ENCODE data around the gene ADAMTS2. TPM values are rescaled to one million over a fixed set of nuclear protein-coding genes. Genes with fewer than 3 reads are reported as not detected.

The ADAMTS2 gene
- total and polyA plus RNA-seq, 2 experiments from 2014 or later = 62.0 to 132 TPM

- 54 to 57% methylated on average over 10 of the region's 10 CpGs for WGBS, 2 experiments (ENCODE audit: low coverage in 1 of 2, low lambda C conversion rate in 2 of 2, missing lambda C conversion rate in 2 of 2)
- Histone ChIP-seq H3K4me1 (ENCODE audit: insufficient read depth) (no peaks in the 10 kb centered on the region), H3K27ac (no peak overlapping the region), H3K4me3 (no peak overlapping the region), H3K9me2 (ENCODE audit: insufficient read depth) (no peaks in the 10 kb centered on the region), H4K20me1 (ENCODE audit: insufficient read depth) (no peaks in the 10 kb centered on the region), H3K36me3 (ENCODE audit: low read depth) (no peaks in the 10 kb centered on the region), H3K9ac (no peak overlapping the region), H3K27me3 (replicated peaks; ENCODE audit: insufficient read depth) (no peaks in the 10 kb centered on the region), H3K79me2 (ENCODE audit: insufficient read depth) (peaks cover 30% of the 10 kb centered on the region), H3K9me3 (ENCODE audit: low read depth) (no peaks in the 10 kb centered on the region), H2AFZ (no peak overlapping the region), H3K4me2 (ENCODE audit: unreplicated experiment) (no peak overlapping the region), H3F3A (ENCODE audit: insufficient read depth) (no peaks in the 10 kb centered on the region)
- no peak for DNase-seq
- TF ChIP-seq EZH2 (IDR thresholded peaks at IDR 0.05; ENCODE audit: insufficient read depth, poor library complexity, severe bottlenecking) (no peak), EZH2phosphoT487 (IDR thresholded peaks at IDR 0.05; ENCODE audit: insufficient read depth, low read depth) (no peak)
- in situ Hi-C loops (cut with MboI) = no loop called here
These were observed 148.7 kb downstream of the ADAMTS2 start for GRCh38 chr5:179196405-179197079.

GRCh38 chr5:179195561-179196404 lies 149.5 kb downstream of the ADAMTS2 start:
- no peak overlapping the region for H3K4me3 ChIP-seq
- 62% methylated on average over 35 to 36 of the region's 36 CpGs for WGBS, 2 experiments (ENCODE audit: low coverage in 1 of 2, low lambda C conversion rate in 2 of 2, missing lambda C conversion rate in 2 of 2)
- H3K27me3 ChIP-seq (replicated peaks; ENCODE audit: insufficient read depth) = no peaks in the 10 kb centered on the region
- peaks cover 22% of the 10 kb centered on the region for H3K79me2 ChIP-seq (ENCODE audit: insufficient read depth)
- TF ChIP-seq EZH2phosphoT487 (IDR thresholded peaks at IDR 0.05; ENCODE audit: insufficient read depth, low read depth) (no peak), EZH2 (IDR thresholded peaks at IDR 0.05; ENCODE audit: insufficient read depth, poor library complexity, severe bottlenecking) (no peak)
- H3K27ac ChIP-seq = no peak overlapping the region
- no peaks in the 10 kb centered on the region for H3K4me1 ChIP-seq (ENCODE audit: insufficient read depth)
- no peaks in the 10 kb centered on the region for H3K9me3 ChIP-seq (ENCODE audit: low read depth)
- no peak overlapping the region for H3K4me2 ChIP-seq (ENCODE audit: unreplicated experiment)
- no peak overlapping the region for H3K9ac ChIP-seq
- H3K9me2 ChIP-seq (ENCODE audit: insufficient read depth) = no peaks in the 10 kb centered on the region
- no peak for DNase-seq
- no peaks in the 10 kb centered on the region for H4K20me1 ChIP-seq (ENCODE audit: insufficient read depth)
- no peaks in the 10 kb centered on the region for H3K36me3 ChIP-seq (ENCODE audit: low read depth)
- H3F3A ChIP-seq (ENCODE audit: insufficient read depth) = no peaks in the 10 kb centered on the region
- H2AFZ ChIP-seq = no peak overlapping the region
- in situ Hi-C loops (cut with MboI) = no loop called here

GRCh38 chr5:179194941-179195381 lies 150.3 kb downstream of the ADAMTS2 start:
- DNase-seq = no peak

GRCh38 chr5:179194201-179194910 lies 150.9 kb downstream of the ADAMTS2 start:
- no peak overlapping the region for H3K9ac ChIP-seq
- in situ Hi-C loops (cut with MboI) = no loop called here
- H4K20me1 ChIP-seq (ENCODE audit: insufficient read depth) = no peaks in the 10 kb centered on the region
- H3K9me2 ChIP-seq (ENCODE audit: insufficient read depth) = no peaks in the 10 kb centered on the region
- H3K36me3 ChIP-seq (ENCODE audit: low read depth) = no peaks in the 10 kb centered on the region
- no peaks in the 10 kb centered on the region for H3K27me3 ChIP-seq (replicated peaks; ENCODE audit: insufficient read depth)
- no peak overlapping the region for H3K27ac ChIP-seq
- H3K79me2 ChIP-seq (ENCODE audit: insufficient read depth) = peaks cover 16% of the 10 kb centered on the region
- TF ChIP-seq EZH2 (IDR thresholded peaks at IDR 0.05; ENCODE audit: insufficient read depth, poor library complexity, severe bottlenecking) = no peak
- no peak for TF ChIP-seq EZH2phosphoT487 (IDR thresholded peaks at IDR 0.05; ENCODE audit: insufficient read depth, low read depth)
- no peak for DNase-seq
- no peak overlapping the region for H3K4me3 ChIP-seq
- H2AFZ ChIP-seq = no peak overlapping the region
- H3K4me2 ChIP-seq (ENCODE audit: unreplicated experiment) = no peak overlapping the region
- WGBS, 2 experiments (ENCODE audit: low coverage in 1 of 2, low lambda C conversion rate in 2 of 2, missing lambda C conversion rate in 2 of 2) = 89 to 93% methylated on average over 14 to 15 of the region's 15 CpGs
- H3K4me1 ChIP-seq (ENCODE audit: insufficient read depth) = no peaks in the 10 kb centered on the region
- H3K9me3 ChIP-seq (ENCODE audit: low read depth) = no peaks in the 10 kb centered on the region
- H3F3A ChIP-seq (ENCODE audit: insufficient read depth) = no peaks in the 10 kb centered on the region

More at GRCh38 chr5:179194941-179195381, 150.3 kb downstream of the ADAMTS2 start:
- no peaks in the 10 kb centered on the region for H3K9me3 ChIP-seq (ENCODE audit: low read depth)
- in situ Hi-C loops (cut with MboI) = no loop called here
- H3K4me1 ChIP-seq (ENCODE audit: insufficient read depth) = no peaks in the 10 kb centered on the region
- no peaks in the 10 kb centered on the region for H4K20me1 ChIP-seq (ENCODE audit: insufficient read depth)
- TF ChIP-seq EZH2phosphoT487 (IDR thresholded peaks at IDR 0.05; ENCODE audit: insufficient read depth, low read depth) = no peak
- no peak for TF ChIP-seq EZH2 (IDR thresholded peaks at IDR 0.05; ENCODE audit: insufficient read depth, poor library complexity, severe bottlenecking)
- H3K27me3 ChIP-seq (replicated peaks; ENCODE audit: insufficient read depth) = no peaks in the 10 kb centered on the region
- H3K79me2 ChIP-seq (ENCODE audit: insufficient read depth) = peaks cover 16% of the 10 kb centered on the region
- H3K4me2 ChIP-seq (ENCODE audit: unreplicated experiment) = no peak overlapping the region
- H3K9me2 ChIP-seq (ENCODE audit: insufficient read depth) = no peaks in the 10 kb centered on the region
- H3K27ac ChIP-seq = no peak overlapping the region
- no peak overlapping the region for H3K4me3 ChIP-seq
- H3F3A ChIP-seq (ENCODE audit: insufficient read depth) = no peaks in the 10 kb centered on the region
- WGBS, 2 experiments (ENCODE audit: low coverage in 1 of 2, low lambda C conversion rate in 2 of 2, missing lambda C conversion rate in 2 of 2) = 90% methylated on average over 19 of the region's 19 CpGs
- H3K36me3 ChIP-seq (ENCODE audit: low read depth) = no peaks in the 10 kb centered on the region
- no peak overlapping the region for H2AFZ ChIP-seq
- H3K9ac ChIP-seq = no peak overlapping the region
